IPS-NIHi7 (cell line): ENCODE results near the gene RALGDS.
"Not testable (repeated sequence)": the region's sequence is repeated elsewhere in the genome, so short reads cannot be mapped to it uniquely, and the experiment has no call there.

Experiments
- DNase-seq: peaks from one replicate; pipeline ENCODE4 v3.0.0; 2012; ENCODE audit warnings: mixed read lengths; ENCODE audit errors: extremely low spot score

Gene RALGDS

DNA sequence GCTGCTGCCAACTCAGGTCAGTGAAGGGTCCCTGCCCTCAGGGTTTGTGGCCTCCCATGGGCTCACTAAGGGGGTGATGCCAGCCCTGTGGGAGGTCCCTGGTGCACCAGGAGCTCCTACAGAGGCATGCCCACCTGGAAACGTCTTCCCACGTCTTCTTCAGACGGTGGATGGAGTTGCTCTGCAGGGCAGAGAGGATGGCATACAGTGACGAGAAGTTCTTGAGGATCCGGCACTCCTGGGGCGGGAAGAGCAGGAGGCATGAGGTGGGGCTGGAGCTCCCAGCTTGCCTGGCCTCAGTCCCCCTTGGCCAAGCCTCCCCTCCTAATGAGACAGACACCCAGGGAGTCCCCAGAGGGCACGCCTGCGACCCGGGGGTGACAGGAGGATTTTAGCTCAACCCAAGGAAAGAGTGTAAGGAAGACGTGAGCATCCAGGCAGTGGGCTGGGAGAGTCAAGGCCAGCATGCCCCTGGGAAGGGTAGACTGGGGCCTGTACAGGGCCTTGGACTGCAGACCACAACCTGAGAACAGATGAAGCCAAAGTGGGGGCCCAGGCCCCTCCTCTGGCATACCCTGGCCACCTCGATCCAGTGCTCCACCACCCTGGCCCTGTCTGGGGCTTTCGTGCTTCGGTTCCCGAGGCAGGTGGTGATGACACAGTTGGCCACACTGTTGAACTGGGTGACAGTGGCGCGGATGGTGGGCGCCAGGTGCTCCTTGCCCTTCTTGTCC lies 14.4 kb downstream of the RALGDS start:
- DNase-seq, result no peak

DNA sequence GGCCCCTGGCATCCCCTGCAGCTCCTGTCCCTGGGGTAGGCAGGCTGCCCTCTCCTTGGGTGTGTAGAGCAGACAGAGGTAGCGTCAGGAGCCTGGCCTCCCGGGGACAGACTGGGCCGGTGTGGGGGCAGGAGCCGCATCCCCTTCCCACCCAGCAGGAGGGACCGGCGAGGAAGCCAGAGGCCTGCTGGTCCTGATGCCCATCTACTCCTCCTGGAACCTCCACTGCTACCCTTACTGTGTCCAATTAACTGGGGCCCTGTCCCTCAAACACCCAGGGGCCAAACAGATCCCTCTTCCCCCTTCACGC lies 15.6 kb downstream of the RALGDS start:
- DNase-seq, result peak; percentile 44

DNA sequence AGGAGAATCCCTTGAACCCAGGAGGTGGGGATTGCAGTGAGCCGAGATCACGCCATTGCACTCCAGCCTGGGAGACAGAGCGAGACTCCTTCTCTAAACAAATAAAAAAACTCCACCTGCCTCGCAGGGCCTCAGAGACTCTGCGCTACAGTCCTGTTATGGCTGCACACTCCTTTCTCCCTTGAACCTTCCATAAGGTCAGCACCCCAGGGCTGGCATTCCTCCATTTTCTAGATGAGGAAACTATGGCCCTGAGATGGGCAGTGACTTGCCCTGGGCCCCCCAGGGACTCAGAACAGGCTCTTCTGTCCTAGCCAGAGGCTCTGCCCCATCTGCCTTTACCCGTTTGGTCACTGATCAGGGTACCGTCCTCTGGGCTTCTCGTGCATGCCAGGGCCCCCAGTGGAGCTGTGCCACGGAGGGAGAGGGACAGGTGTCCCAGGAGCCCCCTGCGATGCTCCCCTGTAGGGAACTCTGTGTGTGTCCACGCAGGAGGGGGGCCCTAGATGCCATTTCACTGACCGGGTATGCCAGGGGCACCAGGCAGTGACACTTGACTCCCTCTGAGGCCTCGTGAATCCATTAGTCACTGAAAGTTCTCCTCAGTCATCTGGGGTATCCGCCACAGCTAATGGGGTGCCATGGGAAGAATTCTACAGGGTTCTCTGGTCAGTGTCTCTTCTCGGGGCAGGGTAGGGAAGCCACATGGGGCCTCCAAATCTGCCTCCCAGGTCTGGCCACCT lies 16.2 kb downstream of the RALGDS start:
- DNase-seq, result no peak

DNA sequence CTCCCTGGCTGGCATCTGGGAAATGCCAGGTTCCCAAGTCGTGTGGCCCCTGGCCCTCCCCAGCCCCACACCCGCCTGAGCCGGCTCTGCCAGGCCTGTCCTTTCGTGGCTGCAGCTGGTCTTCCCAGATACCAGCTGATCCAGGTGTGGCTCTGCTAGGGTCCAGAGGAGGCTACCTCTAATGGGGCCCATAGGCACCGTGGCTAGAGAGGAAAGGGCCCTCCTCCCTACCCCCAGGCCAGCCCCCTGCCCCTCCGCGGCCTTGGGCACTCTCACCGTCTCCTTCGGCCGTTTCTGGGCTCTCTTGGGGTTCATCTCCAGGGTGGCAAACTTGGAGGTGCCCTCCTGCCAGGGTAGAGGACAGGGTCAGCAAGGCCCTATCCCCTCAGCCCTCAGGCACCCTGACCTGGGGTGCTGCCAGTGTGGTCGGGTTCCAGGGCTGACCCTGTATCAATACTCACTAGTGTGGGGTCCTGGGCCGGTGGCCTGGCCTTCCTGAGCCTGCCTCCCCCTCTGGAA lies 17.0 kb downstream of the RALGDS start:
- no peak for DNase-seq

DNA sequence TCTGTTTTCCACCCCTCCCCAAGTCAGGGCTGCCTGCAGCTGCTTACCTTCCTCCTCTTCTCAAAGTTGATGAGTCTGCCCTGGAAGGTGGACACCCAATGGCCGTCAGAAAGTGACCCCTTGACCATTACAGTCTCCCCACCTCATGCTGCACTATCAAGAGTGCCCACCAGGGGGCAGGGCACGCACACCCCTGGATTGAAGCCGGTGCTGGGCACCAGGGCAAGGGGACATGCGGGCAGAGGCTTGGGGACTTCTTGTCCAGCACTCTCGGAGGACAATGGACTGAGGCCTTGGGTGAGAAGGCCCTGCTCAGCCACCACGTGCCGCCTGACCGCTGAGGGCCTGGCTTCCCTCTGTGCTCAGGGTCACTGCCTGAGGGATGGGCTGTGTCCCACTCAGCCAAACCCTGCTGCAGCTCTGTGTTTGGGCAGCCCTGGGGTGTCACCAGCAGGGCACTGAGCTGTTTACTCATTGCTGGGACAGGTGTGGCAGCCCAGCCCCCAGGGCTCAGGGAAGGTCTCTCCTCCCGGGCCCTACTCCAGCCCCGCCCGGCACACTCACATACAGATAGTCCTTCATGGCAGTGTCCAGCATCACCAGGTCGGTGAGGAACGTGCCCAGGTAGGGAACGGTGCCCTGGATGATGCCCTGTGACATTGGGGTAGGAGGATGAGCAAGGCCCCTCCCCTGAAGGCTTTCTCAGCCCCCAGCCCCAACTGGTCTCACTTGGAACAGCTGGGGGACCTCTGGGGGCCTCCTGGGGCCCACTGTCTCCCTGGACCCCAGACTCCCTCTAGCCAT lies 17.7 kb downstream of the RALGDS start:
- DNase-seq, result peak; percentile 82

DNA sequence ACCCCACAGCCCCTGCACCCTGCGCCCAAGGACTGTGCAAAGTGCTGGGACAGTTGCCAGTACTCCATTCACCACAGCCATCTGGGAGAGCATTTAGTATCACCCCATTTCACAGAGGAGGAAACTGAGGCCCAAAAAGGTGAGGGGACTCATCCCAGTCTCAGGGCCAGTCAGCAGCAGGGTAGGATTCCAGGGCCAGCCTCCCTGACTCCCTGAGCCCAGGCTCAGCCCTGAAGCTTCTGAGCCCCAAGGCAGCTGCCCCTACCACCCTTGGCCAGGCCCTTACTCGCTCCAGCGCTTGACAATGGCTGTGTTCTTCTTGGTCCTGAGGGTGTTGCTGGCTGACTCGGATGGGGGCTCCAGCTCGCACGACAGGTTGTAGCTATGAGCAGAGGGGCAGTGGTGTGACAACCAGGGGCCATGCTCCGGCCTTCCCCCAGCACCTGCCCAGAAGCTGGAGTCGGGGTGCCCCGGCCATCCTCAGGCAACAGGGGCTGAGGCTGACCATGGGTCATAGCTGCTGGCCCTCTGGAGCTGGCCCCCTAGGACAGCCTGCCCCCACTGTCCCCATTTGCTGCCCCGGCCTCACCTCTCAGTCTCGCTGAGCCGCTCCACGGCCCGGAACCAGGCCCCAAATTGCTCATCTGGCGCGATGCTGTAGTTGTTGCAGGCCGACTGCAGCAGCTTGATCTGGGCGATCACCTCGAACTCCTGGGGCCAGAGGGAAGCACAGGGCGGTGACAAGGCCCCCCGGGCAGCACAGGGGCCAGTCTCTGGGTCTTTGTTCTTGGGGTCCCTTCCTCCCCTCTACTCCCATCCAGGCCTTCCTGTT lies 18.6 kb downstream of the RALGDS start:
- DNase-seq, result no peak

DNA sequence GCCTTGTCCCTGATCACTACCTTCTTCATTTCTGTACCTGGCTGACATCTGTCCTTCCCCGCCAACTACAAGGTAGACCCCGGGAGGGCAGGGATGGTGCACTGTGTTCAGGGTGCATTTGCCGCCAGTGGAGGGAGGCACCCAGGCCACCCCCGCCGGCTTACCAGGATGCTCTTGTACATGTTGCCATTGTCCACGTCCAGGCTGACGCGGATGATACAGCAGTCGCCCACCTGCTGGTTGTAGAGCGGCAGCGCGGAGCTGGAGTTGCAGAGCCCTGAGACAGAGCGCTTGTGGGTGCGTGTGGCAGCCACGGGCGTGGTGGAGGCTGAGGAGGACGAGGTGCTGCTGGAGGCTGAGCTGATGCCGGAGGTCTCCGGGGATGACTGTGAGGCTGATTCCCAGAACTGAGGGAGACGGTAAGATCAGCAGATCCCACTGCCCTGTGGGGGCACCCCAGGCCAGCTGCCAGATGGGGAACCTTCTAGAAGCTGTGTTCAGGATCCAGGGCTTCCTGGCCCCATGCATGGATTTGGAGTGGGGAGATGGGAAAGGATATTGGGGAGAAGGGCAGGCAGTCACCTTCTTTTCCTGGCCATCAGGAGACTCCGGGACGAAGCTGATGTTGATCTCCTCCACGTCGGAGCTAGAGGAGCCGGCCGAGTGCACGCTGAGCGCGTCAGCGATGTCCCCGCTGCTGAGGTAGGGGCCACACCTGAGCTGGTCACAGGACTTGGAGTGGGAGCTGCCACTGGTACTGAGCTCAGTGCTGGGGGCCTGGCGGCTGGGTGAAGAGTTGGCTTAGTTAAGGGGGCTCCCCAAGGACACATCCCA lies 19.5 kb downstream of the RALGDS start:
- no peak for DNase-seq

DNA sequence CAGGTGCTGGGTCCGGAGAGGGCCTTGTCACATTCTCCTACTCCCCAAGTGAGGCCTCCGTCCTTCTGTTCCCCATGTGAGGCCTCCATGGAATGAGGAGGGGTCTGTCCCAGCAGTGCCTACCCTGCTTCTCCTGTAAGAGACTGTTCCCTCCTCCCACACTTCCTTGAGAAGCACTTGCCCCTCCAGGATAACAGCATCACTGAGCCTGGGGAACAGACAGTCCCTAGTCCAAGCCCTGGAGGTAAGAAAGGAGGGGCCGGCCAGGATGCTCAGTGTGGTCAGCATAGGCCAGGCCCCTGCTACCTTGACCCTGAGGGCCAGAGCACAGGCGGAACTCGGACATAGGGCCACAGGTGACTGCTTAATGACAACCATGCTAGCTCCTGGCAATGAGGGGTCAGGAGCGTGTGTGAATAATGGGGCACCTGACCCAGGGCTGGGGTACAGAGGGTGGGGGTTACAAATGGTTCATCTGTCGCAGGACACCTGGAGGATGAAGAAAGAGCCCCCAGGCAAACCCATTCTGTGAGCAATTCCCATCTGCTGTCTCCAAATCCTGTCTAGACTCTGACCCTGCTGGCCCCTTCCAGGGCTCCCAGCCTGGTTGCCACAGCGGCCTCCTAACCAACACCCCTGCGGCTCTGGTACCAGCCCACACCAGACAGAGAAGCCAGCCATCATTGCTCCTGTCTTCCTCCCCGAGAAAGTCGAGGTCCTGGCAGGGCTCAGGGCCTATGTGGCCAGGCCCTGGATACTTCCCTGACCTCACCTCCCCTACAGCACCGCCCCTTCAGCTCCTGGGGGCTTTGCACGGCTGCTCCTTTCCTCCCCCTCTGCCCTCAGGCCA lies 20.3 kb downstream of the RALGDS start:
- DNase-seq, result no peak

DNA sequence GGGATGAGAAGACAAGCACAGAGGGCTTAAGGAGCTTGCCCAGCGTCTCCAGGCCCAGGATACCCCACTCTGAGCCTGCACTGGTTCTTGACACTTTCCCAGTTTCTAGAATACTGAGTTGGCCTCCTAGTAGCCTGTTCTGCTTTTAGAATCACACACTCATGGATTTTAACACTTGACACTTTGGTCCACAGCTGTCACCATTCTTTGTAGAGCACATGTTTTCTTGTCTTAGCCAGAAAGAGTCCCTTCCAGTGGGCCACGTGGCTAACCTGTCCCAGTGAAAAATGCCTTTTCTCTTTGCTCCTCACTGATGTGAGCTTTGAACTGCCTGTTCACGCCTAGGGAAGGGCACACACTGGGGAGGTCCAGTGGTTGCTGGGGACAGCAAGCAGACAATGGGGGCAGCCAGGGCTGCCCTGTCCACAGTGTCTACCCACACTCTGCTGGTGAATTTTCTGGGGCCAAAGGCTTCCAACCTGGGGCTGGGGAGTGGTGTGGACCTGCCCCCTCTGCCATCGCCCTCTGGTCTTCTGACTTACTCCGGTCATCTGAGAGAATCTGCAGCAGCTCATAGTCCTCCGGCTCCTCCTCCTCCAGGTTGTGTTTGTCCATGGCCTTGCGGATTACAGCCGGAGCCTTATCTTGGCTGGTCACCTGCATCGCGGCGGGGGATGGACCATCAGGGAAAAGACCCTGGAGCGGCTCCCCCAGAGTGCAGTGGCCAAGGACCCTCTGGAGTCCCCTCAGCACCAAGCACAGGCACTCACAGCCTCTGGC lies 21.1 kb downstream of the RALGDS start:
- DNase-seq, result no peak

DNA sequence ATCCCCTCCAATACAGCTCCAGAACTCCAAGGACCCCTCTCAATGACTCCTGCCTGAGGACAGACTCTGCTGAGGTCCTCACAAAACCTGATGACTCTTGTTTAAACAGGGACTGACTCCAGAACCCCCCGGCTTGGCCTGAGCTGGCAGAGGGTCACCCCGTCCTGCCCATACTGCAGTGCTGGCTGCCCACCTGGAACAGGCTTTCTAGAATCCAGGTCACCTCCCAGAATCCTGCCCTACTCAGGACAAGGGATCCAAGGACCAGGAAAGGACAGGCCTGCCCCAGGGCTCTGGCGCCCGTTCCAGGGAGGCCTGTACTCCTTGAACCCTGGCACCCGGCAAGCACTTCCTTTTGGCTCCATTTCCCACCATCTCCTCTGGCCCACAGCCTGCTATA lies 22.2 kb downstream of the RALGDS start:
- no peak for DNase-seq

DNA sequence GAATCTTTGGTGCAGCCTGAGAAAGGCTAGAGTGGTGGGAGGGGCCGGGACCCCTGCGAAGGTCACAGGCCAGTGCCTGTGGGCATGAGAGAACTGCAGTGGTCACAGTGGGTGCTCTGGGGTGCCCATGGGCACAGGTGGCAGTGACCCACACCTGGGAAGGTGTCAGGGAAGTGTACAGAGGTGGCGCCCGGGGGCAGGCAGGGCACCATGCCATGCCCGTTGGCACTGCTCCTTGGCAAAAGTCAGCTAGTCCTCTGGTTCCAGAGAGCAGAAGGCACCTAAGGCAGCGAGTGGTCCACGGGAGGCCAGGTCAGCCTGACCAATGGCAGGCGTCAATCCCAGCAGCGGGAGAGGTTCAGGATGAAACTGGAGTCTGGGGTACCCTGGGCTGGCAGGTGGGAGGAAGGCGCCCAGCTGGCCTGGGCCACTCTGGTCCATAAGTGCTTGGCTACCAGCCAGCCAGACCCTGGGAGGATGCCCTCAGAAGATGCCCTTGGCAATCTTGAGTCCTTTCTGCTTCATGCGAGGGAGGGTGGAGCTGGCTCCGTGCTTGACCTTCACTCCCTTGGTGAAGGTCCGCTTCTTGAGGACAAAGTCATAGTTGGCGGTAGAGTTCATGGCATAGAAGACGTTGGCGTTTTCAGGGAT lies 22.8 kb downstream of the RALGDS start:
- DNase-seq, result no peak

DNA sequence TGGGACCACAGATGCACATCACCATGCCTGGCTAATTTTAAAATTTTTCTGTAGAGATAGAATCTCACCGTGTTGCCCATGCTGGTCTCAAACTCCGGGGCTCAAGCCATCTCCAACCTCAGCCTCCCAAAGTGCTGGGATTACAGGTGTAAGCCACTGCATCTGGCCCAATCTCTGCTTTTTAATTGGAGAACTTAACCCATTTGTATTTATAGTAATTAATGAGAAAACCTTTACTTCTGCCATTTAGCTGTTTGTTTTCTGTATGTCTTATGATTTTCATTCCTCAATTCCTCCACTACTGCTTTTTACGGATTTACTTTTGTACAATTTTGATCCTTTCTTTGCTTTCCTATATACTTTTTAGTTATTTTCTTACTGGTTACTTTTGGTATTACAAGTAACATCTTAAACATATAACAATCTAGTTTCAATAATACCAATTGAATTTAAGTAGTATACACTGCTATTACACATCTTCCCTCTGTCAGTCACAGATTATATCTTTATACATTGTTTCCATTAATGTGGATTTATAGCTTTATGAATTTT lies 26.1 kb downstream of the RALGDS start:
- DNase-seq, result no peak

DNA sequence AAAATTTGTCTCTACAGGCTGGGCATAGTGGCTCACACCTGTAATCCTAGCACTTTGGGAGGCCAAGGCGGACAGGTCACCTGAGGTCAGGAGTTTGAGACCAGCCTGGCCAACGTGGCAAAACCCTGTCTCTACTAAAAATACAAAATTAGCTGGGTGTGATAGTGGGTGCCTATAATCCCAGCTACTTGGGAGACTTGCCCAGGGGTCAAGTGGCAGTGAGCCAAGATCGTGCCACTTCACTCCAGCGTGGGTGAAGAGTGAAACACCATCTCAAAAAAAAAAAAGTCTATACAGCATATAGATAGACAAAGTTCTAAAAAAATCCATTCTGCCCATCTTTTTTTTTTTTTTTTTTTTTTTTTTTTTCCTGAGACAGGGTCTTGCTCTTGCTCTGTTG lies 26.7 kb downstream of the RALGDS start:
- DNase-seq, result not testable (repeated sequence)

DNA sequence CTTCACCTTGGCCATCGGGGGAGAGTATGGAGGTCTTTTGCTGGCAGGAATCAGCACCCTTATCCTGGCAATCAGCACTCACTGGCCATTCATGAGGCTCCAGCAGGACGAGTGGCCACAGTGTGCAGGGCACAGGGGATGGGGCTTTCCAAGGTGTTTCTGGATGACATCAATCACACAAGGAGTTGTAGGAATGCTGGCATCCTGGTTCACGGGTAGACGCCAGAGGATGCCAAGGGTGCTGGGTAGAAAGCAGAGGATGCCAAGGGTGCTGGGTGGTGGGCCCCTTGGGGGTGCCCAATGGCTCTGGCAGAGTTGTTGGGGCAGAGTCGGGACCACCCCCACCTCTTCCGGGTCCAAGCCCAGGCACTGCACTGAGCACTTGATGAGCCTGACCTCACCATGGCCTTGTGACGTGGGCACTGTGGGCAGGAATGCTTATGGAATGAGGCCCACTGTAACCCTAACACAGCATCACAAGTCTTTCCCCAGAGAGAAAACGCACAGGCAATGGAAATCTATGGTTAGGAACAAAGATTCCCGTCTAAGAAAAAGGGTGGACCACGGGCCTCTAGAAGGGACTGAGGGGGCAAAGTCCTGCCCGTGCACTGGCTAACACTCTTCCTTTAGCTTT lies 30.2 kb downstream of the RALGDS start:
- DNase-seq, result no peak

DNA sequence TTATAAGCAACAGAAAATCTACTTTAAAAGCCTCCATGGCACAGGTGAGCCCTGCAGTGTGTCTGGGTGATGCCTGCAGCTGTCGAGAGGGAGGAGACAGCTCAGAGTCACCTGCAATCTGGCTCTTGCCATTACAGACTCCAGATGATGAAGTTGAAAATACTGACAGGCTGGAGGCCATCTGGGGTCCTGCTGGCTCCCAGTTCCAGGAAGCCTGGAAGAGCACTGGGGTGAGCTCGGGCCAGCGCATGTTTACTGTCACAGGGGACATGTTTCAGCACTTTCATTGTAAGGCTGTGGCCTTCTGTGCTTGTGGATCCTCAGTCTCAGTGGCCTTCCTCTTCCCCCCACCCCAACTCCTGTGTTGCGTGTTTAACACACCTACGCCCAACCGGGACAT lies 30.9 kb downstream of the RALGDS start:
- DNase-seq, result no peak

DNA sequence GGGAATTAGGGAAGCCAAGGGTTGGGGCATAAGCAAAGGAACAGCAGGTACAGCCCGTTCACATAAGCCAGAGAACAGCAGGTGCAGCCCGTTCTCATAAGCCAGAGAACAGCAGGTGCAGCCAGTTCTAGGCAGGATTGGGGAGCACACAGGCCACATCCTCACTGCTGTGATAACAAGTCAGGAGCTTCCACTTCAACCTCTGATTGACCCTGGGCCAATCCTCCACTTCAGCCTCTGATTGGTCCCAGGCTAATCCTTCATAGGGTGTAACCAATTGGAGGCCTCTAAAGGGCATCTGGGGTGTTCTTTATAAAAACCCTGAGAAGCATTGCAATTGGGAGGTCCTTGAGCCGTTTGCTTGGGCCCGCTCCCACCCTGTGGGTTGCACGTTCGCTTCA lies 31.8 kb downstream of the RALGDS start:
- no peak for DNase-seq

DNA sequence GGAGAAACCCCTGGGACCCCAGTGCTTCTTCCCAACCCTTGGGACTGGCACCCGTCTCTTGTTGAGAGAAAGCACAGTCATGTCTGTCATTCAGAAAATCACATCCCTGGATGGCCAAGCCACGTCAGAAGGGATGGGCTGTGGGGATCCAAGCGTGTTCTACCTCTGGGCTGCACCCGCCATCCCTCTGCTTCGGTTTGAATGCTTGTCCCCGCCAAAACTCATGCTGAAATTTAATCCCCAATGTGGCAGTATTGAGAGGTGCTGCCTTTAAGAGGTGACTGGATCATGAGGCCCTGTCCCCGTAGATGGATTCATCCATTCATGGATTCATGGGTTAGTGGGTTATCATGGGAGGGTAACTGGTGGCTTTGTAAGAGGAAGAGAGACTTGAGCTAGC lies 32.3 kb downstream of the RALGDS start:
- DNase-seq, result no peak
